G401.6 (cell line): ENCODE data around the gene PLEKHM3.
A peak's percentile ranks its signal among the peaks of the same experiment; 100 is the strongest.

Source experiments
- FAIRE-seq: peaks from 2 replicates; lab custom pipeline; 2012; peaks lifted over from hg19 to GRCh38; lab: Jason Lieb, UNC

Gene PLEKHM3, protein sequence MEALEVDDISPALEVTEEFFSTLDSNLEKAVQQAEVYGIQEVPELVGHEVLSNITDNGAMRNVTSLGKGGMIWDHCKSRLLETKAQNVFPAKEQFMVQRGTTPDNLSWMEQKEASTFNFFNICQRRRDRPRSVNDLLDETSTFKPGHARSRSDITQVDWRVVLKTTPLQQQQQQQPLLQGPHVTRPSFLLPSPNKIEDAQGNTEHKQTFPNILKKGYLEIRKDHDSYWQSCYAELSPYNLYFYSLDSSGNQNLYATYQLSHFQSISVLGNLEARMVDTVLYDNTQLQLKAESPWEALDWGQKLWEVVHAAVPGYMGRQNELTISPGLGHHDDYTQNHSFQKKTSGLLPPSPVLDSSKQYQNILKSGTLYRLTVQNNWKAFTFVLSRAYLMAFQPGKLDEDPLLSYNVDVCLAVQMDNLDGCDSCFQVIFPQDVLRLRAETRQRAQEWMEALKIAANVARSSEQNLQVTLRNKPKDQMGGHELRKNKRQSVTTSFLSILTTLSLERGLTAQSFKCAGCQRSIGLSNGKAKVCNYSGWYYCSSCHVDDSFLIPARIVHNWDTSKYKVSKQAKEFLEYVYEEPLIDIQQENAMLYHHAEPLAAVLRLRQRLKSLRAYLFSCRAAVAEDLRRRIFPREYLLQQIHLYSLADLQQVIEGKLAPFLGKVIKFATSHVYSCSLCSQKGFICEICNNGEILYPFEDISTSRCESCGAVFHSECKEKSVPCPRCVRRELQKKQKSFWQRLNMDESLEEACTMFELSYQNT

DNA sequence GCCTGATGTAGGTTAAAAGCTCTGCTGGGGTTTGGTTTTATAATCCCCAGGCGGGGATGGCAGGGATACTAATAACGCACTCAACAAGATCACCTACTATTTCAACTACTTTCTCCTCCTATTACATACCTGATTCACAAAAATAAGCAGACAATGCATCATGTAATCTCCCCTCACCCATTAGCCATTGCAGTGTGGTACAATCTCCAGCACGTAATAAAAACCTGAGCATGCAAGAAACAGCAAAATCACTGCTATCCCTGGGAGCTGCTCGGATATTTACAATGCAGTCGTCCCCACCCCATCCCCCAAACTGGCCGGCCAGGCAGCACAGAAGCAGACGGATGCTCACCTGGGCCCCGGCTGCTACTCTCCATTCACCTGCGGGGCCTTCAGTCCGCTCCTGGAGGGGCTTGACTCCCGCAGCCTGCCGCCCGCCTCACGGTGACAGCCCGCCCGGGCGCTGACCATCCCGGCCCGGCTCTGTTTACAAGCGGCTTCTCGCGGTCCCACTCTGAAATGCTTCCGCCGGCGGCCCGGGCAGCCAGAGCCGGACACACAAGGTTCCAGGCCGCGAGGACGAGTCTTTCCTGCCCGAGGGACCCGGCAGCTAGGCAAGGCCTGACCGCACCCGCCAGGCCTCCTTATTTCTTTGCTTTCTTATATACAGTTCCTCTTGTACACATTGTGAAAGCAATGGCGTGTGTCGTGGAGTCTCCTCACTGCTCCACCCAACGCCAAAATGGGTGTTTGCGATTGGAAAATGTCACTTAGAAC, at the start of gene PLEKHM3:
Gene PLEKHM3, minus strand, starts transcription at position 491 of the 777 bp plus-strand sequence. CDS start 23,888 bp downstream, outside the sequence.
- FAIRE-seq, result no peak

DNA sequence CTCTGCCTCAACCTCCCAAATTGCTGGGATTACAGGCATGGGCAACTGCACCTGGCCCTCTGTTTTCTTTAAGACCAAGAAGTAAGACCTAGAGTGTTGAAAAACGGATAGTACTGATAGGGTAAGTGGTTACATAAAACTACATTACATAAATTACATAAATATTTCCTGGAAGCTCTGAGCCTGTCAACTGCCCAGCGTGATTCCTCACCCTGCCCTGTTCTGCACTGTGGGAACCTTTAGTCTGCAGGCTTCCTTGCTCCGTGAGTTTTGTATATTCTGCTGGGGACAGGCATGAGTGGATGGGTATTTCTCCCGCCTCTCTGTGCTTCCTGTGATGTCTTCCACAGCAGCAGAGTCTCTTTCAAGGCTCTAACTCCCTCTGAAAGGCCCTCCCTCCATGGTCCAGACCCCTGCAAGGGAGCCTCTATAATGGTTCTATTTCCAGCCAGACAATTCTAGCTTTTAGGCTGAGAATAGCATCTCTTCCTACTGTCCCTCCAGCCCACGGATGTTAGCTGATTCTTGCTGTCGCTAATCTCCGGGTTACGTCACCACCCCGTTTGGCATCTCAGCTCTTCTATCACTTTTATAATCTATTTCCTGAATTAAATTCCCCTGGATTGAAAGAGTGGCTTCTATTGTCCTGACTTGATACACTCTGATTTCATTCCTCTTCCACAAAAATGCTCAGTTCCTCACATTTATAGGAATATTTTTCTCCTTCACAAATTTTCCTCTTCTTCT, 49.5 kb upstream of the PLEKHM3 start:
- FAIRE-seq, result no peak

DNA sequence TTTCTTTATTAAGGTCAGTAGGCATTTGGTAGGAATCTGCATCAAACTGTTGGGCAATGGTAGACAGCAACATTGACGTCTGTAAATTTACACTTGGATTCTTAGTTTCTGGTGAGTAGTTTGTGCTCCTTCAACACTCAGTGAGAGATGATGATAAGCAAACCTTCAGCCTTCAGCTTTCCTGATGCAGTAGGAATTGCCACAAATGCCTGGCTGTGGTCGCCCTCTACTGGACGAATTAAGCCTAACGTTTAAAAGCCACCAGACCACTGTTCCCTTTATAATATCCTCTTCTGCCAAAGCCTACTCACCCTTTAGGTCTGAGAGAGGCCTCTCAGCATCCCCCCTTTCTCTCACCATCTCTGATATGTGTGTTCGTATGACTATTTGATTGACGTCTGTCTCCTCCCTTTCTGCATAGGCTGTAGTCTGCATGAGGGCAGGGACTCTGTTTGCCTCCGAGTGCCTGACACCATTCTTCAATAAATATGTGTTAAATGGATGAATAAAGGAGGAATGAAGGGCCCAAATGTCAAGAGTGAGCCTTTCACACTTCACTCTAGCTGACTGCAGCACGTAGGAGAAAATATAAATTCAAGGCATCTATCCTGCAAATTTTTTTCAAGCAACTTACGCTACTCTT, 47.0 kb upstream of the PLEKHM3 start:
- FAIRE-seq, result peak; percentile 93

DNA sequence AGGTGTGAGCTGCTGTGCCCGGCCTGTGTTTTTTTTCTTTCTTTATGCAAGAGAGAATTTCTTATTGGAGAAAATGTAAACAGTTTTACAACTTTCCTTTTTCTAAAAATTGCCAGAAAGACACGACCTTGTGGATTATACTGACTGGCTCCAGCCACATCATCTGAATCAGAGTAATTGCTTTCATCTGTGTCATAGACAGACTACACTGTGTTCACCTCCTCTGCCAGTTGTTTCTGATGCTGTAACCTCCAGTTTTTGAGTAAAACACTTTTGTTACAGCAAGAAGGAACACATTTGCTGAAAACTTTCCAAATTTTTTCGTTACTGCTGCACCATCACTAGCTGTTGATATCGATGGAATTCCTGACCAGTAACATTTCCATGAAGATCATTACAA, 43.9 kb upstream of the PLEKHM3 start:
- no peak for FAIRE-seq

DNA sequence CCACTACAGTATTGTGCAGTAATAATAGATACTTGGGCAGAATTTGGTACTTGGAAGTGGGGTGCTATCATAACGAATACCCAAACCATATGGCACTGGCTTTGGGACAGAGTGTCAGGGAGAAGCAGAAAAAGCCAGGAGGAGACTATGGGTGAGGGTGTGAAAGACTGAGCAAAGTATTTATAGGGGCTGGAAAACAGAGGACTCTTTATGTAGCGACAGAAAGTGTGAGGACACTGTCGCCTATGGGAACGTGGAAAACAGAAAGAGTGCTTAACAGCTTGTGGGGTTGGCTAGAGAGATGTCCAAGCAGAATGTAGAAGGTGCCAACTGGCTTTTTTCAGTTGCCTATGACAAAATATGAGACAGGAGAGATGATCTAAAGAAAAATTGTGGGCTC, 40.7 kb upstream of the PLEKHM3 start:
- FAIRE-seq, result no peak

DNA sequence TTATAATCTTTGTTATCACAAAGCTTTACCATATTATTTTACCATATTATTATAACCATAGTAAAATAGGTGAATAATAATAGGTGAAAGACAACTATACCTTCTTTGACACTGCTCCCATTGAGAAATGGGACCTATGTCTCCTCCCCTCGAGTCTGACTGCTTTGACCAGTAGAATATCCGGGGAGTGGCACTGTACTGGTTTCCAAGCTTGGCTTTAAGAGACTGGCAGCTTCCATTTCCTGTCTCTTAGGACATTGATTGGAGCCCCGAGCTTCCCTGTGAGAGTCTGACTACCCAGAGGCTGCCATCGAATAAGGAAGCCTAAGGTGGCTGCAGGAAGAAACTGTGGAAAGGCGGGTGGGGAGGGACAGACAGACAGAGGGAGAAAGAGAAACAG, 40.1 kb upstream of the PLEKHM3 start:
- no peak for FAIRE-seq

DNA sequence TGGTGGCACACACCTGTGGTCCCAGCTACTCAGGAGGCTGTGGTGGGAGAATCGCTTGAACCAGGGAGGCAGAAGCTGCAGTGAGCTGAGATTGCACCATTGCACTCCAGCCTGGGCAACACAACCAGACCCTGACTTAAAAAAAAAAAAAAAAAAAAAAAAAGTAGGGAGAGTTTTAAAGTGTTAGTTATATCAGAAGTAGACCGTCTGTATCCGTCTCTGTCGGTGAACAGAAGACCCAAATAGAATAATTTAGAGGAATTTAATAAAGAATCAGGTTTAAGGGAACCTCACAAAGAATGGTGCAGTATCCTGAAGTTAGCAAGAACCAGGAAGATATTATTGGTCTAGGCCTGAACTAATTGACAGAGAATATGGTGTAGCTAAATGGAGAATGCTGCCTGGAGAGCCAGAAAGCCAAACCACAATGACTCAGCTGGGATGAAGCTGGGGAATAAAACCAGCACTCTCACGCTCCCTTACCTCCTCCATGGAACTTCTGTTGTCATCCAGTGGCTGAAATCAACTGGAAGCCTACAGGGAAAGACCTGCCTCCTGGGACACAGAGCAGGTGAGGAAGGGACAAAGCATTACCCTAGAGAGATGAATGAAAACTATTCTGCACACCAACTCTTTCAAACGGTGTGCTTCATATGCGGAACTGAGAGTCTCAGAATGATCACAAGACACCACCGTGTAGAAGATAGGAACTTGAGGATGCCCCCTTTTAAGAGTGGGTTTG, 39.1 kb upstream of the PLEKHM3 start:
- no peak for FAIRE-seq

DNA sequence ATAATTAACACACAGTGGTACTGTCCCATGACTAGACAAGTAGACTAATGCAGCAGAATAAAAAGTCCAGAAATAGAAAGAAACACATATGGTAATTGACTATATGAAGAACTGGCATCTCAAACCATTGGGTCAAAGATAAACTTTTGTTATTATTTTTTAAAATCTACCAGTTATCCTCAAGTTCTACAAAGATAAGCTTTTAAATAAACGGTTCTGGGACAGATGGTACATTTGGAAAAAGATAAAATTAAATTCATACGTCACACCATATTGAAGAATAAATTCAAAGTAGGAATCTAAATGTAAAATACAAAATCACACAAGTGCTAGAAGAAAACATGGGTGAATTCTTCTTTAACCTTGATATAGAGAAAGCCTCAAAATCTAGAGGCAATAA, 37.6 kb upstream of the PLEKHM3 start:
- peak; percentile 46 for FAIRE-seq

DNA sequence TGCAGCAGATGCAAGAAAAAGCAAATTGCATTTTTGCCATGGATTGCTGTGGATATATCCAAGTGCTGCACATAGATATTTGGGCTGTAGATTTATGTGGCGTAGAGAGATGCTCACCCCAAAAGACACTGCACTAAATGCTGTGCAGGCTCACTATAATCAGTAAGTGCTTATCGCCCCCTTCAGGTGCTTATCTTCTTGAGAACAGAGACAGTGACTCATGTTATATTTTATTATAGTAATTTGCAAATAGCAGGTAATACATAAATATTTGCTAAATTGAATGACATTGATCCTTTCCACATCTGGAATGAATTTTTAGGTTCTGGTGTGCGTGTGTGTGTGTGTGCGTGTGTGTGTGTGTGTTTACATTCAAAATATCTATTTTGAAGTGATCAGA, 36.8 kb upstream of the PLEKHM3 start:
- FAIRE-seq, result no peak

DNA sequence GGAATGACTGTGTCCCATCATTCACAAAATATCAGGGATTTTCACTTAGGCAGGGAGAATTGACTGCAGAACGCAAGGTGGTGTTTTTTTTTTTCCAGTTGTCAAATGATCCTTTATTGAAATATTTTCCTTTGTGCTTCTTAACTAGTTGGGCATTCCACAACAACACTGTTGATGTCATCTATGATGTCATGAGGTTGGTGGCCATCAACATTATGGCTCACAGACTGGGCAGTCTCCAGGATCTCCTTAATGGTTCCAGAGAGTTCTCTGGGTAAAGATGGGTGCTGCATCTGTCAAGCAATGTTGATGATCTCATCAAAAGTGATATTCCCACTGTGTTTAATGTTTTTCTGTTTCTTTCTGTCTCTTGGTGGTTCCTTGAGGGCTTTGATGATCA, 31.8 kb upstream of the PLEKHM3 start:
- FAIRE-seq, result no peak

DNA sequence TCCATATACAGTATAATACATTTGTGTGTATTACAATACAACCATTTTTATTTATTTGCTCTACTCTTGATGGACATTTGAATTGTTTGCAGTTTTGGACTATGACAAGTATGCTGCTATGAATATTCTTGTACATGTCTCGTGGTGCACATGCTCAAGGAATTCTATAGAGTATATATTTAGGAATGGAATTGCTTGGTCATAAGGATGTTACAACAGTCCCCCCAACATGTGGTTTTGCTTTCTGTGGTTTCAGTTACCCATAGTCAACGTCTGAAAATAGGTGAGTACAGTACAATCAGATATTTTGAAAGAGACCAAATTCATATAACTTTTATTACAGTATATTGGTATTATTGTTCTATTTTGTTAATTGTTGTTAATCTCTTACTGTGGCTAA, 24.1 kb upstream of the PLEKHM3 start:
- FAIRE-seq, result no peak

DNA sequence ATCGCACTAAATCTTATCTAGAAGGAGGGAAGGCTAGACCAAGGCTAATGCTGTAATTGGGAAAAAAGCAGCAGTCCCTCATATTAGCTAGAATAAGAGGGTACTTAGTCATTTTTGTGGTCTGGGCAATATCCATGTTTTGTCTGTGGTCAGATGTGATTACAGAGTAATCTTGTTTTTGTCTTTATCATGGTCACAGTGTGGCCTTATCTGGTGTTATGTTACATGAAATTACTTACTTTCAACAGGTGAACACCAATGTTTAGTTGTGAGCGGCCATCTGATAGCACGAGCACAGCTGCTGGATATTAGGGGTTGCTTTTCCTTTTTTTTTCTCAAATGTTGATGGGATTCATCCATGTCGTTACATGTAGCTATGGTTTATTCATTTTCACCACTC, 23.7 kb upstream of the PLEKHM3 start:
- no peak for FAIRE-seq

DNA sequence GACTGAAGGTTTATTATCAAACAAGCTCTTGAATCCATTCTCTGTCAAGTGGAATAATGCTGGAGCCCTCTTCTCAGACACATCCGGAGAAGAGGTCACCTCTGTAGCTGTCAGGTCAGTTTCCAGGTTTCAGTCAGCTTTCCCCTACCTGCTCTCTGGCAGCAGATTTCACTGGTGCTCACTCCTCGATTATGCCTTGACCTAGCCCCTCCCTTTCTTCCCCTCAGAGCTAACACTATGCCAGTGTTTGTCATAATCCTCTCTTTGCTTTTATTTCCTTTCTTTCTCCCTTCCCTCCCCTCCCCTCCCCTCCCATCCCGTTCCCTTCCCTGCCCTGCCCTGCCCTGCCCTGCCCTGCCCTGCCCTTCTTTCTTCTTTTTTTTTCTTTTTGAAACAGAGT, 22.5 kb upstream of the PLEKHM3 start:
- FAIRE-seq, result no peak

DNA sequence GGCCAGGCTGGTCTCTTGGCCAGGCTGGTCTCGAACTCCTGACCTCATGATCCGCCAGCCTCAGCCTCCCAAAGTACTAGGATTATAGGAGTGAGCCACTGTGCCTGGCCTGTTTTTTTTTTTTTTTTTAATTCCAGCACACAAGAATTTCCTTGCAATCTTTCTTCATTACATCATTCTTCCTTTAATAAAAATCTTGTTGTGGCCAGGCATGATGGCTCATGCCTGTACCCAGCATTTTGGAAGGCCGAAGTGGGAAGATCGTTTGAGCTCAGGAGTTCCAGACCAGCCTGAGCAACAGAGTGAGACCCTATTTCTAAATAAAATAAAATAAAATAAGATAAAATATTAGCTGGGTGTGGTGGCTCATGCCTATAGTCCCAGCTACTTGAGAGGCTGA, 21.4 kb upstream of the PLEKHM3 start:
- FAIRE-seq, result no peak

DNA sequence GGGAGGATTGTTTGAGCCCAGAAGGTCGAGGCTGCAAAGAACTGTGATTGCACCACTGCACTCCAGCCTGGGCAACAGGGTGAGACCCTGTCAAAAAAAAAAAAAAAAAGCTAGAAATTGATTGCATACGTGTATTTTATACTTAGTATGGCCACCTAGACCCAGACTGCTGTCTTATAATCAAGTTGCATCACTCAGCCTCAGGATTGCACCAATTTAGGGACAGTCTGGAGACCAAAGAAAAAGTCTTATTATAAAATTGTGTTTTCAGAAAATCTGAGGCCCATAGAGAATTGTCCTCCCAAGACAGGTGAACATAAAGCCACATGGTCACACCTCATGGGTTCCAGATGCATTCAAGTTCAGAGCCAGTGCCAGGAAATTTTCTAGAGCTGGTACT, 17.1 kb upstream of the PLEKHM3 start:
- FAIRE-seq, result no peak

DNA sequence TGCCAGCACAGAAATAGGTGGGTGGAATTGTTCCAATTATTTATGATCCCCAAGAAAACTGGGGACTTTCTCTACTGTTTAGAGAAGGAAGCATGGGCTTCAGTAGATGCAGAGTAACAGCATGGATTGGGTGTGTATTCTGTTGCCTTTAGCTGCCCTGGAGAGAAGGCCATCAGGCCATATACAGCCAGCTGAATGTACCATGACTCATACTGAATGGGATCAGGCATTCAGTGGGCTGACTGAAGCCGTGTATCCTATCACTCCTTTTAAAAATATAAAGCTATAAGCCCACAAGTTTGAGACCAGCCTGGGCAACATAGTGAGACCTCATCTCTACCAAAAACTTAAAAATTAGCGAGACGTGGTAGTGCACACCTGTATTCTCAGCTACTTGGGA, 16.7 kb upstream of the PLEKHM3 start:
- no peak for FAIRE-seq

DNA sequence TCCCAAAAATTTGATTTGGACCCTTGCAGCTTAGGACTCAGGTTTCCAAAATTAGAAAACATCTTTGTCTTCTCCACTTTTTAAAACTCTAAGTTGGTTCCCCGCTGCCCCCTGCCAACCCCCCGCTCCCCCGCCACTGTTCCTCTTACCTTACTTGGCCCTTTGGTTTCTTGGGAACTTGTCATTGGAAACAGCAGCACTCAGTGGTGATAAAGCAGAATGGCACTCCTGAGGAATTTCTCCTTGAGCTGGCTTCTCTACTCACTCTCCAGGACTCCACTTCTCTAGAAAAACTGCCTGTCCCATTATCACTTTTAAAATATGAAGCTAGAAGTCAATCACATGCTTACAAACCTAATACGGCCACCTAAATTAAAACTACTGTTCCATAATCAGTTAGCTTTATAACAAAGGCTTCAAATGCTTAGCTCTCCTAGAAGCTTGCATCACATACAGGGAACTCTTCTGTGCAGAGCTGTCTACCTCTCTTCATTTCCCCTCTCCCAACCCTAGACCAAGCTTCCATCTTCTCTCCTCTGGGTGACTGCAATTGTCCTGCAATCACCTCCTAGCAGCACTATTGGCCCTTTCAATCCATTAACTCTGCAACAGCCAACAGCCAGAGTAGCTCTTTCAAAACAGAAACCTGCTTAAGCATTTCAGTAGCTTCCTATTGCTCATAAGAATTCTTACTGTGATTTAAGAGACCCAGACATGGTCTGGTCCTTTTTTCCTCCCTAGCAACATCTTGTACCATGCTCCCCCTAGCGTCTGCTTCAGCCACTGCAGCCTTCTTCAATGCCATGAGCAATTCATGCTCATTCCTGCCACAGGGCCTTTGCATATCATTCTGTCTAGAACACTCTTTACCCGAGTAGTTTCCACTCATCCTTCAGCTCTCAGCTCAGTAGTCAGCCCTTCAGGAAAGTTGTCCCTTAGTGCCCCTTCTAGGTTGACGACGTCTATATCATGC, 15.2 kb upstream of the PLEKHM3 start:
- peak; percentile 88 for FAIRE-seq

DNA sequence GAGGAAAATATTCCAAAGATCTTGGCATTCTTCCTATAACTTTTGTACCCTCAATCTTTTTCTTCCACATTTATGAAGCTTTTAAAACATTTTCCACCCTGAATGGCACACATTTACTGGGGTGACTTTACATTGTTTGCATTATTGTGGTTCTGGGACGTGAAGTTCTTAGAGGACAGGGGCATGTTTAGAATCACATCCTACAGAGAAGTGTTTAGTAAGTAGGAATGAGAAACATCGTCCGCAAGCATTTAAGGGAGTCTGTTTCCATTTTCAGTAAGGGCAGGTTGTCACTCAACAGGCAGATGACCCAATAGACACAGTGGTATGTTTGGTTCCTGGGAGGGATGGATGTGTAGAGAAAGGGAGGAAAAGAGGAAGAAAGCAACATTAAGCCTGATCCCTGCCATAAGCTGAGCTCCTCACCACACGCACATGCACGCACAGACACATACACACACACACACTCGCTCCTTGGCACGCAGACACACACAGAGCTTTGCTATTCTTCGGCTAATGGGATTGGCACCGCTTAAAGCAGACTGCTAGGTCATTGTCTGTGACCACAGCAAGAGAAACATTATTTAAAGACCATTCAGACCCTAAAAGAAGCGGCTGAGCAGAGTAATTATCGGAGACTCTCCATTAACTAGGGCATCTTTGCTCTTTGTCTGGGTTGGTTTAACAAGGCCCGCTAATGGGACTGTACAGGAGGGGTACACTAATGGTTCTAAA, 14.2 kb upstream of the PLEKHM3 start:
- no peak for FAIRE-seq
